ENCODE data around the gene ZNF816.

DNA sequence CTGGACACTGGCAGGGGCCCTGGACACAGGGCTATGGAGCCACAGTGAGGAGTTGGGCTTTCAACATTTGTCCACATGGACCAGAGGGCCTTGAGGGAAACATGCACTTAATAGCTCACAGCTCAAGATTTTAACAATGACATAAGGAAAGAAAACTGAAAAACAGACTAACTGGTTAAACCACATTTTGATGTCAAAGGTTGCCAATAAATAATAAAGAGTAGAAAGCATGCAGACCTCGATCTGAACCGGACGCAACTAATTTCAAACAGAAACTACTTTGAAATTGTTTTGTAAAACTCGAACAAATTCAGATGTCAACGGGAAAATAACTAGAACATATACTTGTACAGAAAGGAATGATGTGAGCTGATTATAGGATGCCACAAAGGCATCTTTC lies 23.9 kb downstream of the ZNF816 start:
- no peak for TF ChIP-seq EZH2 (IDR thresholded peaks at IDR 0.05)
- no peak for TF ChIP-seq POLR2AphosphoS5 (IDR thresholded peaks at IDR 0.05; ENCODE audit: borderline replicate concordance, low read depth, low read length)
